ENCODE results near the gene CHKB. TPM values are rescaled to one million over a fixed set of nuclear protein-coding genes. Genes with fewer than 3 reads are reported as not detected.

The CHKB gene
- total RNA-seq, 4 donors from 2014 or later, result 49.1 to 96.9 (median 67.8) TPM

GRCh38 chr22:50547263-50547985, 35.2 kb downstream of the CHKB start:
- Histone ChIP-seq H3K4me1 (peaks cover 9 to 24% of the 10 kb centered on the region in 2 donors), H3K9me3 (no peaks in the 10 kb centered on the region), H3K27me3 (no peaks in the 10 kb centered on the region), H3K4me3 (replicated peaks in 1 of 3) (no peak overlapping the region), H3K27ac (no peak overlapping the region), H3K36me3 (no peaks in the 10 kb centered on the region)
- DNase-seq, result no peak
- WGBS, 2 donors, result 32 to 50% methylated on average over 5 to 17 of the region's 35 CpGs
- TF ChIP-seq CTCF (IDR thresholded peaks at IDR 0.05), result no peak
- no peak for TF ChIP-seq POLR2A (IDR thresholded peaks at IDR 0.05)
- intact Hi-C loops (cut with DNase I), result no loop called here

- H3K9me3 ChIP-seq, result no peaks in the 10 kb centered on the region
- TF ChIP-seq CTCF (IDR thresholded peaks at IDR 0.05) (no peak), POLR2A (IDR thresholded peaks at IDR 0.05) (no peak)
- intact Hi-C loops (cut with DNase I), result no loop called here
- H3K4me3 ChIP-seq (replicated peaks in 1 of 3), result no peak overlapping the region
- H3K27me3 ChIP-seq, result no peaks in the 10 kb centered on the region
- H3K27ac ChIP-seq, result no peak overlapping the region
- peaks cover 9 to 28% of the 10 kb centered on the region in 2 donors for H3K4me1 ChIP-seq
- no peak for DNase-seq
- no peaks in the 10 kb centered on the region for H3K36me3 ChIP-seq
- WGBS, 2 donors, result 50 to 87% methylated on average over 6 to 12 of the region's 78 CpGs
Measured at GRCh38 chr22:50546326-50547262, 36.1 kb downstream of the CHKB start.

- H3K4me3 ChIP-seq (replicated peaks in 1 of 3), result no peak within 1 kb of the TSS
- no peaks in the 10 kb centered on the region for H3K27me3 ChIP-seq
- 76 to 77% methylated on average over 7 to 10 of the region's 10 CpGs for WGBS, 2 donors
- peak within 1 kb of the TSS in 2 of 3 donors; percentile 14 to 76 for H3K27ac ChIP-seq
- H3K9me3 ChIP-seq, result no peaks in the 10 kb centered on the region
- no peak for DNase-seq
- no peak for TF ChIP-seq POLR2A (IDR thresholded peaks at IDR 0.05)
- TF ChIP-seq CTCF (IDR thresholded peaks at IDR 0.05), result no peak
- H3K4me1 ChIP-seq, result peaks cover 9 to 37% of the 10 kb centered on the region in 2 donors
- H3K36me3 ChIP-seq, result no peaks in the 10 kb centered on the region
- intact Hi-C loops (cut with DNase I), result no loop called here
Measured at GRCh38 chr22:50545522-50546325, 36.9 kb downstream of the CHKB start, which contains the start of gene KLHDC7B. Gene KLHDC7B (plus strand): TSS chr22:50545899. CDS start chr22:50546244, 345 bp downstream.

- H3K27ac ChIP-seq, result peak overlapping the region in 2 of 3 donors; percentile 14 to 76
- DNase-seq, result peak; percentile 64 to 69
- TF ChIP-seq POLR2A (IDR thresholded peaks at IDR 0.05), result no peak
- TF ChIP-seq CTCF (IDR thresholded peaks at IDR 0.05), result no peak
- no peaks in the 10 kb centered on the region for H3K9me3 ChIP-seq
- H3K27me3 ChIP-seq, result no peaks in the 10 kb centered on the region
- no peak overlapping the region for H3K4me3 ChIP-seq (replicated peaks in 1 of 3)
- H3K36me3 ChIP-seq, result no peaks in the 10 kb centered on the region
- intact Hi-C loops (cut with DNase I), result no loop called here
- H3K4me1 ChIP-seq, result peaks cover 12 to 46% of the 10 kb centered on the region in 2 donors
- 62 to 79% methylated on average over 4 to 5 of the region's 5 CpGs for WGBS, 2 donors
Measured at GRCh38 chr22:50544746-50545253, 37.8 kb downstream of the CHKB start.
